ENCODE data around the gene TNFRSF13B. TPM values are rescaled to one million over a fixed set of nuclear protein-coding genes. Genes with fewer than 3 reads are reported as not detected.

TNFRSF13B gene
- polyA plus RNA-seq, 1 of the 3 experiments (the other 2 are of a cell fraction): not detected

GRCh38 chr17:16968786-16969185, 3.1 kb downstream of the TNFRSF13B start:
- CTCF ChIA-PET: interaction anchor here (1.0 kb wide), 1 partner anchor 23 kb away, joined by 4 read pairs; no protein-coding TSS in a partner anchor
- Histone ChIP-seq H3K4me2 (no peak overlapping the region), H2AFZ (ENCODE audit: low read depth) (no peak overlapping the region), H3K27me3 (ENCODE audit: insufficient read depth) (peaks cover 15% of the 10 kb centered on the region; the same call in 1 of the 2 replicates), H3K27ac (ENCODE audit: low read depth in 2 of 2, low read length in 1 of 2) (no peak overlapping the region), H3K9ac (no peak overlapping the region), H3K4me1 (ENCODE audit: control insufficient read depth in 1 of 2, insufficient read depth in 2 of 2, low read depth in 1 of 2, low read length in 1 of 2) (no peaks in the 10 kb centered on the region; a peak in 1 of 4 replicates), H3K36me3 (replicated peaks in 1 of 2; ENCODE audit: control insufficient read depth in 1 of 2, insufficient read depth in 2 of 2, low read length in 1 of 2) (no peaks in the 10 kb centered on the region), H3K9me3 (no peaks in the 10 kb centered on the region), H3K79me2 (ENCODE audit: insufficient read depth) (no peaks in the 10 kb centered on the region), H3K9me2 (no peaks in the 10 kb centered on the region), H4K20me1 (ENCODE audit: insufficient read depth) (no peaks in the 10 kb centered on the region), H3K4me3 (ENCODE audit: low read depth in 2 of 2, low read length in 1 of 2) (no peak overlapping the region), H3F3A (replicated peaks; ENCODE audit: insufficient read depth) (no peaks in the 10 kb centered on the region)
- WGBS (ENCODE audit: low lambda C conversion rate): 48% methylated on average over 1 of the region's 1 CpG
- DNase-seq: no peak
- POLR2A ChIA-PET: no interaction called here
- TF ChIP-seq RXRA (IDR thresholded peaks at IDR 0.05; ENCODE audit: borderline replicate concordance, low read depth): no peak
- TF ChIP-seq USF2 (IDR thresholded peaks at IDR 0.05; ENCODE audit: borderline replicate concordance, low read depth, low read length): no peak
- TF ChIP-seq RFX5 (IDR thresholded peaks at IDR 0.05; ENCODE audit: low read length): no peak
- TF ChIP-seq GATA2 (CRISPR knock-in tag; IDR thresholded peaks at IDR 0.05): no peak

GRCh38 chr17:16962804-16963203, 9.1 kb downstream of the TNFRSF13B start:
- Histone ChIP-seq H4K20me1 (ENCODE audit: insufficient read depth) (no peaks in the 10 kb centered on the region), H3K4me3 (ENCODE audit: low read depth in 2 of 2, low read length in 1 of 2) (no peak overlapping the region), H3K79me2 (ENCODE audit: insufficient read depth) (no peaks in the 10 kb centered on the region), H3F3A (replicated peaks; ENCODE audit: insufficient read depth) (no peaks in the 10 kb centered on the region), H3K27ac (ENCODE audit: low read depth in 2 of 2, low read length in 1 of 2) (no peak overlapping the region), H3K36me3 (replicated peaks in 1 of 2; ENCODE audit: control insufficient read depth in 1 of 2, insufficient read depth in 2 of 2, low read length in 1 of 2) (no peaks in the 10 kb centered on the region), H3K4me2 (no peak overlapping the region), H3K9ac (no peak overlapping the region), H3K9me3 (no peaks in the 10 kb centered on the region), H3K4me1 (ENCODE audit: control insufficient read depth in 1 of 2, insufficient read depth in 2 of 2, low read depth in 1 of 2, low read length in 1 of 2) (no peaks in the 10 kb centered on the region), H2AFZ (ENCODE audit: low read depth) (no peak overlapping the region), H3K27me3 (ENCODE audit: insufficient read depth) (no peaks in the 10 kb centered on the region; the same call in 1 of the 2 replicates), H3K9me2 (no peaks in the 10 kb centered on the region)
- TF ChIP-seq MXI1 (IDR thresholded peaks at IDR 0.05; ENCODE audit: low read depth, low read length) (no peak), YY1 (IDR thresholded peaks at IDR 0.05; ENCODE audit: low read depth) (no peak), TCF12 (IDR thresholded peaks at IDR 0.05) (no peak), REST (IDR thresholded peaks at IDR 0.05; ENCODE audit: low read depth, low read length) (no peak), CTCF (IDR thresholded peaks at IDR 0.05) (no peak), USF2 (IDR thresholded peaks at IDR 0.05; ENCODE audit: borderline replicate concordance, low read depth, low read length) (no peak)
- ChIA-PET POLR2A (no interaction called here), CTCF (no interaction called here)
- 5% methylated on average over 7 of the region's 7 CpGs for WGBS (ENCODE audit: low lambda C conversion rate)
- DNase-seq: no peak
